ENCODE measurements around the gene H6PD.
"Not testable (repeated sequence)": the region's sequence is repeated elsewhere in the genome, so short reads cannot be mapped to it uniquely, and the experiment has no call there.

Gene H6PD

DNA sequence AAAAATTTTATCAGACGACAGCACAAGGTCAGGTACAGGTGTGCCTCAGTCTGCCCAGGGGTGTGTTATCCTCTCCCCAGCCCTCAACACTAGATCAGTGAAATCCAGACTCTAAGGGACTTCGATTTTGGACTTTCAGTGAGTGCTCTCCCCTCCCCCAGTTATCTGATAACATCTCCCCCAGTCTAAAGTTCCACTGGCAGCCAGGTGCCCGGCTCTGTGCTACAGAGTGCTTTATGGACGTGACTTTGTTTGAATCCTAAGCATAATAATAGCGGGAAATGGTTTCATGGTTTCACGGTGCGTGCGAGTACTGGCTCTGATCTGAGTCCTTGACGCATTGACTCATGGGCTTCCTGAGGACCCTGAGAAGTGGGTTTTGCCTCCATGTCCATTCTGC is 61.3 kb downstream of the H6PD start:
- no peak for DNase-seq (ENCODE audit: low read depth)
- H3K4me3 ChIP-seq (ENCODE audit: low read length): no peak overlapping the region
- TF ChIP-seq, protein P1, sequence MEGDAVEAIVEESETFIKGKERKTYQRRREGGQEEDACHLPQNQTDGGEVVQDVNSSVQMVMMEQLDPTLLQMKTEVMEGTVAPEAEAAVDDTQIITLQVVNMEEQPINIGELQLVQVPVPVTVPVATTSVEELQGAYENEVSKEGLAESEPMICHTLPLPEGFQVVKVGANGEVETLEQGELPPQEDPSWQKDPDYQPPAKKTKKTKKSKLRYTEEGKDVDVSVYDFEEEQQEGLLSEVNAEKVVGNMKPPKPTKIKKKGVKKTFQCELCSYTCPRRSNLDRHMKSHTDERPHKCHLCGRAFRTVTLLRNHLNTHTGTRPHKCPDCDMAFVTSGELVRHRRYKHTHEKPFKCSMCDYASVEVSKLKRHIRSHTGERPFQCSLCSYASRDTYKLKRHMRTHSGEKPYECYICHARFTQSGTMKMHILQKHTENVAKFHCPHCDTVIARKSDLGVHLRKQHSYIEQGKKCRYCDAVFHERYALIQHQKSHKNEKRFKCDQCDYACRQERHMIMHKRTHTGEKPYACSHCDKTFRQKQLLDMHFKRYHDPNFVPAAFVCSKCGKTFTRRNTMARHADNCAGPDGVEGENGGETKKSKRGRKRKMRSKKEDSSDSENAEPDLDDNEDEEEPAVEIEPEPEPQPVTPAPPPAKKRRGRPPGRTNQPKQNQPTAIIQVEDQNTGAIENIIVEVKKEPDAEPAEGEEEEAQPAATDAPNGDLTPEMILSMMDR (IDR thresholded peaks at IDR 0.05; ENCODE audit: insufficient read depth, low read depth, low read length, missing control alignments): no peak

DNA sequence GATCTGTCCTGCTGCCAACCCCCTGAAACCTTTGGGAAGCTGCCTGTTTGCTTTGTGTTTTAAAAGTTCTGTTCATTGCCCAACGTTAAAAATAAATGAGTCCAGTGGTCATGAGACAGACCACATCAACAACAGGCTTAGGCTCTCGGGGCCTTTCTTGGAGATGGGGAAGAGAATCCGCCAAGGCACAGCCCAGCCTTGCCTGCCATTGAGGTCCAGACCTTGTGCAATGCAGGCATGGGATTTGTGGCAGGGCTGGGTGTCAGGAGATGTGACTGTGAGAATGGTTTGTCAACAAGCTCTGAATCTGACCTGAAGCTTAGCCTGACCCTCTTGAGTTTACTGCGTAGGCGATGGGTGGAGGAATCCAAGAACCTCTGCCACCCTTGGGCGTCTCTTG is 62.3 kb downstream of the H6PD start:
- TF ChIP-seq, protein P1 (IDR thresholded peaks at IDR 0.05; ENCODE audit: insufficient read depth, low read depth, low read length, missing control alignments): no peak
- no peak overlapping the region for H3K4me3 ChIP-seq (ENCODE audit: low read length)
- DNase-seq (ENCODE audit: low read depth): no peak

DNA sequence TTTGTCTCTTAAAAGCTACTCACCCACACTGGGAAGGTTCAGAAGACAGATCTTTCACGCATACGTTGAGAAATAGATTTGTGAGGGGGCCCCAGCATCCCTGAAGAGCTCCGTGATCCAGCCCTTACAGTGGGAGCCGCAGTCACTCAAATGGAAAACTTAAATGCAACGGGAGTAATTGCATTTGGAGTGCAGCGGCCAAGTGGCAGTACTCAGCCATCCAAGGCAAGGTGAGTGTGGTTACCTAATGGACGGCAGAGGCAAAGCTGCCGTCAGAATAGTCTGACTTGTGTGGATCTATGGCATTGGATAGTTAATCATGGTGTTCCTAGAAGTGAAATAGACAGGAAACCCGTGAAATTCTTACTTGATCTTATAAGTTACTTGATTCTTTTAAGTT is 63.3 kb downstream of the H6PD start:
- no peak overlapping the region for H3K4me3 ChIP-seq (ENCODE audit: low read length)
- TF ChIP-seq, protein P1 (IDR thresholded peaks at IDR 0.05; ENCODE audit: insufficient read depth, low read depth, low read length, missing control alignments): no peak
- DNase-seq (ENCODE audit: low read depth): no peak

DNA sequence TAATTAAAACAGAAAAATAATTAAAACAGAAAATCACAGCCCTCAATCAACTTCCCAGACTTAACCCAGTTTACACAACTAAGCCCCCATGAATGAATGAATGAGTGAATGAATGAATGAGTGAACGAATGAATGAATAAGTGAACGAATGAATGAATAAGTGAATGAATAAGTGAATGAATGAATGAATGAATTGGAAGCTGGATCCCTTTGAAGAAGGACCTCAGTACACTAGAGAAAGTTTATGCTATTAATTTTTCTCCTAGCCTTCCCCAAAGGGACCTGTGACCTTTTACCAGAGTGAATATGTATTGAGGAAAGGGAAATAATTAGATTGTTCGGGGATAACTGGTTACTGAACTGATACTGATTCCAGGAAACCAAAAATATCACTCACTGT is 63.7 kb downstream of the H6PD start:
- no peak for DNase-seq (ENCODE audit: low read depth)
- no peak overlapping the region for H3K4me3 ChIP-seq (ENCODE audit: low read length)
- TF ChIP-seq, protein P1 (IDR thresholded peaks at IDR 0.05; ENCODE audit: insufficient read depth, low read depth, low read length, missing control alignments): no peak

DNA sequence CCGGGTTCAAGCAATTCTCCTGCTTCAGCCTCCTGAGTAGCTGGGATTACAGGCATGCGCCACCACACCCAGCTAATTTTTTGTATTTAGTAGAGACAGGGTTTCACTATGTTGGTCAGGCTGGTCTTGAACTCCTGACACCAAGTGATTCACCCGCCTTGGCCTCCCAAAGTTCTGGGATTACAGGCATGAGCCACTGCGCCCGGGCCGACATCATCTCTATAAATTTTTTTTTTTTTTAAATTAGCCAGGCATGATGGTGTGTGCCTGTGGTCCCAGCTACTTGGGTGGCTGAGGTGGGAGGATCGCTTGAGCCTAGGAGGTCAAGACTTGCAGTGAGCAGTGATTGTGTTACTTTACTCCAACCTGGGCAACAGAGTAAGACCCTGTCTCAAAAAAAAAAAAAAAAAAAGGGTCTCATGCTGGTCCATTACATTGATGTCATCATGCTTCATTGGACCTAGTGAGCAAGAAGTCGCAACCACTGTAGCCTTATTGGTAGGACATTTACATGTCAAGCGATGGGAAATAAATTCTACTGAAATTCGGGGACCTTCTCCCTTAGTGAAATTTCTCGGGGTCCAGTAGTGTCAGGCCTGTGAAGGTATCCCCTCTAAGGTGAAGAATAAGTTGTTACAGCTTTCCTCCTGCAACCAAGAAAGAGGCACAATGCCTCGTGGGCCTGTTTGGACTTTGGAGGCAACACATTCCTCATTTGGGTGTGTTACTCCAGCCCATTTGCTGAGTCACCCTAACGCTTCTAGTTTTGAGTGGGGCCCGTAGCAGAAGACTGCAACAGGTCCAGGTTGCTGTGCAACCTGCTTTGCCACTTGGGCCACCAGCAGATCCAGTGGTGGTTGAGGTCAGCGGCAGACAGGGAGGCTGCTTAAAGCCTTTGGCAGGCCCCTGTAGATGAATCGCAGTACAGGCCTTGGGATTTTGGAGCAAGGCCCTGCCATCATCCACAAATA is 65.3 kb downstream of the H6PD start:
- not testable (repeated sequence) for H3K4me3 ChIP-seq (ENCODE audit: low read length)
- peak; percentile 90 for DNase-seq (ENCODE audit: low read depth)

DNA sequence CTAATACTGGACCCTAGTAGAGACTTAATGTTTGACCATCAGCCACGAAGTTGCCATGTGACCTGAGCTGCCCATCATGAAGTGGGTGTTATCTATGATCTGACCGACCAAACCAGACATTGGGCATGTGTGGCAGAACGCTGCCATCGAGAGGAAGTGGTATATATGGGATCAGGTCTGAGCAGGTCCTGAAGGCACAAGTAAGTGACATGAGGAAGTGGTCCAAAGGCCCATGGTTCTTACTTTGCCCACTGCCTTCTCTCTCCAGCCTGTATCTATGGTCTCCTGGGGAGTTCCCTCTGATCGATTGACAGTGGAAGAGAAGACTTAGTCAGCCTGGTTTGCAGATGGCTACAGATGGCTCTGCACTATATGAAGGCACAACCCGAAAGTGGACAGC is 66.0 kb downstream of the H6PD start:
- TF ChIP-seq, protein P1 (IDR thresholded peaks at IDR 0.05; ENCODE audit: insufficient read depth, low read depth, low read length, missing control alignments): no peak
- no peak for DNase-seq (ENCODE audit: low read depth)

DNA sequence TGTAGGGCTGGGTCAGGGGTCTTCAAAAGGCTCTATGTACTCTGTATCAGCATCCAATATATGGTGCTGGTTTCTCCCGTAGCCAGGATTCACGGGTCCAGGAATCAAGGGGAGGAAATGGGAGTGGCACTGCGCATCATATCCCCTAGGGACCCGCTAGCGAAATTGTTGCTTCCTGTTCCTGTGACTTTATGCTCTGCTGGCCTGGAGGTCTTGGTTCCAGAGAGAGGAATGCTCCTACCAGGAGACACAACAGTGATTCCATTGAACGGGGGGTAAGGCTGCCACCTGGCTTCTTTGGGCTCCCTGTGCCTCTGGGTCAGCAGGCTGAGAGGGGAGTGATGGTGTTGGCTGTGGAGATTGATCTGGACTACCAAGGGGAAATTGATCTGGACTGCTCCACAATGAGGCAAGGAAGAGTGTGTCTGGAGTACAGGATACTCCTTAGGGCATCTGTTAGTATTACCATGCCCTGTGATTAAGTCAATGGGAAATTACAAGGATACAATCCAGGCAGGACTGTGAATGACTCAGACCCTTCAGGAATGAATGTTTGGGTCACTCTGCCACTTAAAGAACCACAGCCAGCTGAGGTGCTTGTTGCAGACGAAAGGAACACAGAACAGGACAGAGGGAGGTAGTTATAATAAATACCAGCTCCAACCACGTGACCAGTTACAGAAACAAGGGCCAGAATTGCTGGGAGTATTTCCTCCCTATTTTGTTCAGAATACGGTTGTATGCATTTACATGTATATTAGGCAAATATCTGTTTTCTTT is 68.4 kb downstream of the H6PD start:
- TF ChIP-seq, protein P1 (IDR thresholded peaks at IDR 0.05; ENCODE audit: insufficient read depth, low read depth, low read length, missing control alignments): no peak
- DNase-seq (ENCODE audit: low read depth): peak; percentile 87
- no peak overlapping the region for H3K4me3 ChIP-seq (ENCODE audit: low read length)

More for the DNA sequence above, 66.0 kb downstream of the H6PD start:
- H3K4me3 ChIP-seq (ENCODE audit: low read length): no peak overlapping the region

All from epithelial cell of esophagus (primary cell).